Measurements from ENCODE around the gene MBNL2. TPM values are rescaled to one million over a fixed set of nuclear protein-coding genes. Genes with fewer than 3 reads are reported as not detected.

The MBNL2 gene
- total and polyA plus RNA-seq, 4 donors = 13.3 to 108 (median 39.3) TPM

GRCh38 chr13:97231829-97232196 lies 9.7 kb downstream of the MBNL2 start:
- 86 to 87% methylated on average over 6 of the region's 6 CpGs for WGBS, 2 donors
- H3K9me3 ChIP-seq (ENCODE audit: control insufficient read depth in 4 of 4, insufficient read depth in 3 of 4, low read length in 3 of 4) = peaks cover 0 to 1% (median 0%) of the 10 kb centered on the region in 4 donors
- peaks cover 0 to 9% (median 6%) of the 10 kb centered on the region in 4 donors for H3K36me3 ChIP-seq (ENCODE audit: control insufficient read depth in 4 of 4, insufficient read depth in 4 of 4, low read length in 4 of 4)
- no peak for ATAC-seq (ENCODE audit: insufficient read depth, low FRiP score)
- DNase-seq = no peak
- H3K27ac ChIP-seq (ENCODE audit: low read depth in 1 of 2, low read length in 1 of 2) = no peak overlapping the region
- no peak overlapping the region for H3K9ac ChIP-seq (ENCODE audit: insufficient read depth in 1 of 2, low read length in 2 of 2)
- no peaks in the 10 kb centered on the region for H3K27me3 ChIP-seq (ENCODE audit: control insufficient read depth in 3 of 3, insufficient read depth in 3 of 3, low read length in 2 of 3)
- H3K4me3 ChIP-seq = no peak overlapping the region
- peaks cover 21 to 80% (median 42%) of the 10 kb centered on the region in 5 donors for H3K4me1 ChIP-seq (ENCODE audit: control insufficient read depth in 5 of 5, insufficient read depth in 5 of 5, low read length in 5 of 5)
- TF ChIP-seq, protein P1, sequence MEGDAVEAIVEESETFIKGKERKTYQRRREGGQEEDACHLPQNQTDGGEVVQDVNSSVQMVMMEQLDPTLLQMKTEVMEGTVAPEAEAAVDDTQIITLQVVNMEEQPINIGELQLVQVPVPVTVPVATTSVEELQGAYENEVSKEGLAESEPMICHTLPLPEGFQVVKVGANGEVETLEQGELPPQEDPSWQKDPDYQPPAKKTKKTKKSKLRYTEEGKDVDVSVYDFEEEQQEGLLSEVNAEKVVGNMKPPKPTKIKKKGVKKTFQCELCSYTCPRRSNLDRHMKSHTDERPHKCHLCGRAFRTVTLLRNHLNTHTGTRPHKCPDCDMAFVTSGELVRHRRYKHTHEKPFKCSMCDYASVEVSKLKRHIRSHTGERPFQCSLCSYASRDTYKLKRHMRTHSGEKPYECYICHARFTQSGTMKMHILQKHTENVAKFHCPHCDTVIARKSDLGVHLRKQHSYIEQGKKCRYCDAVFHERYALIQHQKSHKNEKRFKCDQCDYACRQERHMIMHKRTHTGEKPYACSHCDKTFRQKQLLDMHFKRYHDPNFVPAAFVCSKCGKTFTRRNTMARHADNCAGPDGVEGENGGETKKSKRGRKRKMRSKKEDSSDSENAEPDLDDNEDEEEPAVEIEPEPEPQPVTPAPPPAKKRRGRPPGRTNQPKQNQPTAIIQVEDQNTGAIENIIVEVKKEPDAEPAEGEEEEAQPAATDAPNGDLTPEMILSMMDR (IDR thresholded peaks at IDR 0.05; ENCODE audit: control extremely low read depth, extremely low read depth) = no peak

GRCh38 chr13:97233499-97233898 lies 11.4 kb downstream of the MBNL2 start:
- ATAC-seq (ENCODE audit: insufficient read depth, low FRiP score) (no peak), DNase-seq (no peak)
- Histone ChIP-seq H3K4me1 (ENCODE audit: control insufficient read depth in 5 of 5, insufficient read depth in 5 of 5, low read length in 5 of 5) (peaks cover 29 to 80% (median 35%) of the 10 kb centered on the region in 5 donors), H3K9me3 (ENCODE audit: control insufficient read depth in 4 of 4, insufficient read depth in 3 of 4, low read length in 3 of 4) (peaks cover 0 to 1% (median 0%) of the 10 kb centered on the region in 4 donors), H3K4me3 (no peak overlapping the region), H3K9ac (ENCODE audit: insufficient read depth in 1 of 2, low read length in 2 of 2) (no peak overlapping the region), H3K36me3 (ENCODE audit: control insufficient read depth in 4 of 4, insufficient read depth in 4 of 4, low read length in 4 of 4) (peaks cover 0 to 9% (median 6%) of the 10 kb centered on the region in 4 donors), H3K27me3 (ENCODE audit: control insufficient read depth in 3 of 3, insufficient read depth in 3 of 3, low read length in 2 of 3) (no peaks in the 10 kb centered on the region), H3K27ac (ENCODE audit: low read depth in 1 of 2, low read length in 1 of 2) (peak overlapping the region; percentile 33 to 64)
- TF ChIP-seq, protein P1 (IDR thresholded peaks at IDR 0.05; ENCODE audit: control extremely low read depth, extremely low read depth) = no peak
- 89 to 96% methylated on average over 1 of the region's 1 CpG for WGBS, 2 donors

GRCh38 chr13:97234236-97234635 lies 12.1 kb downstream of the MBNL2 start:
- Histone ChIP-seq H3K9ac (ENCODE audit: insufficient read depth in 1 of 2, low read length in 2 of 2) (no peak overlapping the region), H3K9me3 (ENCODE audit: control insufficient read depth in 4 of 4, insufficient read depth in 3 of 4, low read length in 3 of 4) (peaks cover 0 to 1% (median 0%) of the 10 kb centered on the region in 4 donors), H3K27ac (ENCODE audit: low read depth in 1 of 2, low read length in 1 of 2) (no peak overlapping the region), H3K36me3 (ENCODE audit: control insufficient read depth in 4 of 4, insufficient read depth in 4 of 4, low read length in 4 of 4) (peaks cover 0 to 11% (median 7%) of the 10 kb centered on the region in 4 donors), H3K27me3 (ENCODE audit: control insufficient read depth in 3 of 3, insufficient read depth in 3 of 3, low read length in 2 of 3) (no peaks in the 10 kb centered on the region), H3K4me3 (no peak overlapping the region), H3K4me1 (ENCODE audit: control insufficient read depth in 5 of 5, insufficient read depth in 5 of 5, low read length in 5 of 5) (peaks cover 33 to 84% (median 36%) of the 10 kb centered on the region in 5 donors)
- TF ChIP-seq, protein P1 (IDR thresholded peaks at IDR 0.05; ENCODE audit: control extremely low read depth, extremely low read depth) = no peak
- 94 to 95% methylated on average over 5 of the region's 5 CpGs for WGBS, 2 donors
- ATAC-seq (ENCODE audit: insufficient read depth, low FRiP score) (no peak), DNase-seq (no peak)

- TF ChIP-seq, protein P1 (IDR thresholded peaks at IDR 0.05; ENCODE audit: control extremely low read depth, extremely low read depth) = no peak
- ATAC-seq (ENCODE audit: insufficient read depth, low FRiP score) (peak; percentile 79), DNase-seq (peak in 1 of 3 donors; percentile 56)
- Histone ChIP-seq H3K4me1 (ENCODE audit: control insufficient read depth in 5 of 5, insufficient read depth in 5 of 5, low read length in 5 of 5) (peaks cover 33 to 84% (median 41%) of the 10 kb centered on the region in 5 donors), H3K9me3 (ENCODE audit: control insufficient read depth in 4 of 4, insufficient read depth in 3 of 4, low read length in 3 of 4) (peaks cover 0 to 1% (median 0%) of the 10 kb centered on the region in 4 donors), H3K27ac (ENCODE audit: low read depth in 1 of 2, low read length in 1 of 2) (peak overlapping the region in 1 of 2 donors; percentile 75), H3K27me3 (ENCODE audit: control insufficient read depth in 3 of 3, insufficient read depth in 3 of 3, low read length in 2 of 3) (no peaks in the 10 kb centered on the region), H3K9ac (ENCODE audit: insufficient read depth in 1 of 2, low read length in 2 of 2) (peak overlapping the region in 1 of 2 donors; percentile 64), H3K36me3 (ENCODE audit: control insufficient read depth in 4 of 4, insufficient read depth in 4 of 4, low read length in 4 of 4) (peaks cover 0 to 13% (median 7%) of the 10 kb centered on the region in 4 donors), H3K4me3 (no peak overlapping the region)
- 55 to 71% methylated on average over 13 of the region's 13 CpGs for WGBS, 2 donors
These were observed 12.6 kb downstream of the MBNL2 start for GRCh38 chr13:97234742-97235141.
